Fibroblast of lung (primary cell): ENCODE measurements around the gene APOM. TPM values are rescaled to one million over a fixed set of nuclear protein-coding genes. Genes with fewer than 3 reads are reported as not detected.

Experiments
- DNase-seq, 2 donors: peaks; one replicate each; pipeline versions ENCODE4 v3.0.0 to v3.0.0-alpha.2; 2010; ENCODE audit warnings: low read depth in 2 of 2
- H2AFZ ChIP-seq: 2 replicates; pipeline ENCODE4 v1.5.1; 2012; ENCODE audit warnings: low read length, control low read depth, inconsistent platforms
- H3K27ac ChIP-seq: 2 replicates; pipeline ENCODE4 v1.5.1; 2011; ENCODE audit warnings: low read length, control low read depth; ENCODE audit not compliant: insufficient read depth
- H3K27me3 ChIP-seq: 2 replicates; pipeline ENCODE4 v1.5.1; 2011; ENCODE audit warnings: mild to moderate bottlenecking, low read length; ENCODE audit not compliant: control insufficient read depth, insufficient read depth
- H3K36me3 ChIP-seq: 2 replicates; pipeline ENCODE4 v1.5.1; 2011; ENCODE audit warnings: low read length; ENCODE audit not compliant: control insufficient read depth, insufficient read depth
- H3K4me1 ChIP-seq: 2 replicates; pipeline ENCODE4 v1.5.1; 2011; ENCODE audit warnings: low read length; ENCODE audit not compliant: control insufficient read depth, insufficient read depth; ENCODE audit errors: extremely low read depth
- H3K4me2 ChIP-seq: 2 replicates; pipeline ENCODE4 v1.5.1; 2011; ENCODE audit warnings: low read length, control low read depth; ENCODE audit not compliant: insufficient read depth; ENCODE audit errors: extremely low read depth
- H3K4me3 ChIP-seq, 4 experiments: fragments of 200-600 bp in 1 of 4; sonication (generic) in 1 of 4; replicated peaks in 1 of 4; 2 replicates each; pipeline ENCODE4 v1.5.1; 2011 to 2016; ENCODE audit warnings: low read length in 4 of 4, low read depth in 3 of 4, mild to moderate bottlenecking in 3 of 4, control low read depth in 2 of 4, inconsistent platforms in 1 of 4, mixed read lengths in 1 of 4; ENCODE audit not compliant: insufficient read depth in 1 of 4; ENCODE audit errors: control extremely low read depth in 1 of 4
- H3K79me2 ChIP-seq: 2 replicates; pipeline ENCODE4 v1.5.1; 2012; ENCODE audit warnings: mild to moderate bottlenecking, low read length, inconsistent platforms; ENCODE audit not compliant: control insufficient read depth, insufficient read depth
- H3K9ac ChIP-seq: 2 replicates; pipeline ENCODE4 v1.5.1; 2011; ENCODE audit warnings: mild to moderate bottlenecking, low read length, control low read depth; ENCODE audit not compliant: insufficient read depth
- H3K9me3 ChIP-seq: 2 replicates; pipeline ENCODE4 v1.5.1; 2012; ENCODE audit warnings: low read depth, low read length; ENCODE audit not compliant: control insufficient read depth, insufficient read depth
- H4K20me1 ChIP-seq: 2 replicates; pipeline ENCODE4 v1.5.1; 2011; ENCODE audit warnings: low read length; ENCODE audit not compliant: control insufficient read depth, insufficient read depth; ENCODE audit errors: extremely low read depth
- EZH2 ChIP-seq: IDR thresholded peaks from 2 replicates; pipeline ENCODE4 v1.5.1; 2012; ENCODE audit warnings: low read length, control low read depth, mild to moderate bottlenecking; ENCODE audit errors: missing control alignments
- polyA plus RNA-seq, 2 donors: library from polyadenylated mRNA; depleted of rRNA in 1 of 2; stranded (reverse) in 1 of 2; unstranded in 1 of 2; fragments of >200 nt; gene quantifications; 2 replicates each; pipeline ENCODE4 v1.2.1, GENCODE V29; 2011 to 2012; ENCODE audit warnings: missing spikeins in 1 of 2
- total RNA-seq: library from RNA; depleted of rRNA; stranded (reverse); fragments of >200 nt; gene quantifications from 2 replicates; pipeline ENCODE4 v1.2.1, GENCODE V29; 2014
- TF ChIP-seq, protein P1 (sequence below), 2 donors: IDR thresholded peaks in 1 of 2; conservative IDR thresholded peaks in 1 of 2; 1 replicate in 1 of 2; 2 replicates in 1 of 2; pipeline ENCODE4 v1.5.1; 2011 to 2012; ENCODE audit warnings: low read length in 2 of 2, control low read depth in 1 of 2, inconsistent platforms in 1 of 2, low read depth in 1 of 2, mild to moderate bottlenecking in 1 of 2

The APOM gene
- total and polyA plus RNA-seq, 2 donors (not counting 1 experiment from before 2014, with no cell fraction given), result 0.99 to 3.9 TPM

DNA sequence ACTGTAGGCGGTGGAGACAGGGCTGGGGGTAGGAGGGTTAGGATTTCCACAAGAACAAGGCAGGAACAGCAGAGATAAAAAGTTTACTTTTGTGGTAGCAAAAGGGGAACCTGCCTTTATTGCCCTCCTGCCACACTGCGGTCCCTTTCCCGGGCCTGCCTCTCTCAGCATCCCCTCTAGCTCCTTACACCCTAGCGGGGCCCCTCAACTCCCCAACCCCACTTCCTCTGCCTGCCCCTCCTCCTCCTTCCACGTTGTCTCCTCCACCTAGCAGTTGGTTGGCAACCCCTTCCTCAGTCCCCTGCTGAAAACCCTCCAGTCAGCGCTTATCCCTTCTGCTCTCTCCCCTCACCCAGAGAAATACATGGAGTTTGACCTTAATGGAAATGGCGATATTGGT is 39.9 kb upstream of the APOM start:
- Histone ChIP-seq H3K36me3 (no peaks in the 10 kb centered on the region), H3K27ac (no peak overlapping the region), H3K4me1 (no peaks in the 10 kb centered on the region), H3K4me3 (no peak overlapping the region), H3K79me2 (no peaks in the 10 kb centered on the region), H2AFZ (no peak overlapping the region), H3K27me3 (peaks cover 3% of the 10 kb centered on the region), H4K20me1 (no peaks in the 10 kb centered on the region), H3K4me2 (no peak overlapping the region), H3K9ac (no peak overlapping the region), H3K9me3 (no peaks in the 10 kb centered on the region)
- TF ChIP-seq, protein P1, sequence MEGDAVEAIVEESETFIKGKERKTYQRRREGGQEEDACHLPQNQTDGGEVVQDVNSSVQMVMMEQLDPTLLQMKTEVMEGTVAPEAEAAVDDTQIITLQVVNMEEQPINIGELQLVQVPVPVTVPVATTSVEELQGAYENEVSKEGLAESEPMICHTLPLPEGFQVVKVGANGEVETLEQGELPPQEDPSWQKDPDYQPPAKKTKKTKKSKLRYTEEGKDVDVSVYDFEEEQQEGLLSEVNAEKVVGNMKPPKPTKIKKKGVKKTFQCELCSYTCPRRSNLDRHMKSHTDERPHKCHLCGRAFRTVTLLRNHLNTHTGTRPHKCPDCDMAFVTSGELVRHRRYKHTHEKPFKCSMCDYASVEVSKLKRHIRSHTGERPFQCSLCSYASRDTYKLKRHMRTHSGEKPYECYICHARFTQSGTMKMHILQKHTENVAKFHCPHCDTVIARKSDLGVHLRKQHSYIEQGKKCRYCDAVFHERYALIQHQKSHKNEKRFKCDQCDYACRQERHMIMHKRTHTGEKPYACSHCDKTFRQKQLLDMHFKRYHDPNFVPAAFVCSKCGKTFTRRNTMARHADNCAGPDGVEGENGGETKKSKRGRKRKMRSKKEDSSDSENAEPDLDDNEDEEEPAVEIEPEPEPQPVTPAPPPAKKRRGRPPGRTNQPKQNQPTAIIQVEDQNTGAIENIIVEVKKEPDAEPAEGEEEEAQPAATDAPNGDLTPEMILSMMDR (conservative IDR thresholded peaks at IDR 0.05 in 1 of 2, IDR thresholded peaks at IDR 0.05 in 1 of 2; ENCODE audit: low read depth in 1 of 2, low read length in 2 of 2), result no peak
- TF ChIP-seq EZH2, result no peak
- no peak for DNase-seq

DNA sequence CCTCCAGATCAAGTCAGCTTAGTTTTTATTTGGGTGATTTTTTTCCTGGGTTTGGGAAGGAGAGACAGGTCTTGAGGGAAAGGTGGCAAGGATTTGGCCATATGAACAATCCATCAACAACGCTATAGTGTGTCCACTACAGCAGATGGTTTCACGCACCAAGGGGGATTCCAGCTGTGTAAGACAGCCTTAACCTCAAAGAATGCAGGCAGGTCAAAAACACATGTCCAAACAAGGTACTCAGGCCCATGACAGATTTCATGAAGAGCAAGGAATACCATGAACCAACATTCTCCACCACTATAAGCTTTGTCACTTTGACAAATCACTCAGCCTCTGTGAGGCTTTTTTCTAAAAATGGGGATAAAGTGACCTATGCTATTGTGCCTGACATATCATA is 38.7 kb upstream of the APOM start:
- no peak for DNase-seq
- no peak overlapping the region for H3K4me3 ChIP-seq

DNA sequence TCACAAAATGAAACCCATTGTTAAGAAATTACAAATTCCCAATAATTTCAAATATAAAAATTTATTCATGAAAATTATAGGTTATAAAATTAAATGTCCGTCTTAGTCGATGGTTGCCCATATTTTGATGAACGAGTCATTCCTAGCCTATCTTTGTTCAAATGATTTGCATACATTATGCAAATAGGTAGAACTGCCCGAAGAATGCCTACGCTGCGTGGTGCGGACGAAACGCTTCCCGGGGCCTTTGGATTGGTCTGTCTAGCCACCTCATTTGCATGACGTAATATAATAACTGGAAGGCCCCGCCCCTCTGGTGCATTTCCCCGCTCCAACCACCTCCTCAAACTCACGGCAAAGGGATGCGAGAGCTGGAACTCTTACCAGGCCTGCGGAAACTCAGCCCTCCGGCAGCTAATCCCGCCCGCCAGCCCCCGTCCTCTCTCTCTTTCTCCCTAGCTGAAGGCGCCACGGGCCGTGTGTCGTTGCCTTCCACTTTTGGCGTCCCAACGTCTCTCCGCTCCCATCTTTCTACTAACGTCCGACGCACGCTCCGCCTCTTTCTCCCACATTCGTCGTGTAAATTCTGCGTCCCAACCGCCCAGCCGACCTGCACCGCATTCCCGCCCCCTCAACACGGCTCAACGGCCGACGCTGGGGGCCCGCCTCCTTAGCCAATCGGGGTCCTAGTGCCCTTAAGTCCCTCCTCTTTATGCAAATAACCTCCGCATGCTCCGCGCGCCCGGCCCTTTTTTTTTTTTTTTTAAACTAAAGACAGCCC is 35.7 kb upstream of the APOM start:
- peak; percentile 99 to 100 for DNase-seq
- H3K4me1 ChIP-seq, result peaks cover 2% of the 10 kb centered on the region
- no peaks in the 10 kb centered on the region for H3K9me3 ChIP-seq
- H3K9ac ChIP-seq, result peak overlapping the region; percentile 91
- peaks cover 9% of the 10 kb centered on the region for H3K36me3 ChIP-seq
- H3K27me3 ChIP-seq, result no peaks in the 10 kb centered on the region
- peak overlapping the region; percentile 91 for H2AFZ ChIP-seq
- H3K4me3 ChIP-seq, result peak overlapping the region; percentile 72 to 89 (median 79)
- H3K79me2 ChIP-seq, result peaks cover 39% of the 10 kb centered on the region
- TF ChIP-seq EZH2, result no peak
- TF ChIP-seq, protein P1 (conservative IDR thresholded peaks at IDR 0.05 in 1 of 2, IDR thresholded peaks at IDR 0.05 in 1 of 2; ENCODE audit: low read depth in 1 of 2, low read length in 2 of 2), result no peak
- H3K27ac ChIP-seq, result peak overlapping the region; percentile 100
- H4K20me1 ChIP-seq, result no peaks in the 10 kb centered on the region
- peak overlapping the region; percentile 89 for H3K4me2 ChIP-seq

More for the DNA sequence above, 38.7 kb upstream of the APOM start:
- H3K79me2 ChIP-seq, result peaks cover 13% of the 10 kb centered on the region
- no peak overlapping the region for H3K27ac ChIP-seq
- no peaks in the 10 kb centered on the region for H3K36me3 ChIP-seq
- H3K27me3 ChIP-seq, result peaks cover 3% of the 10 kb centered on the region
- no peak overlapping the region for H3K9ac ChIP-seq
- no peaks in the 10 kb centered on the region for H3K4me1 ChIP-seq
- no peak overlapping the region for H3K4me2 ChIP-seq
- no peak for TF ChIP-seq EZH2
- TF ChIP-seq, protein P1 (conservative IDR thresholded peaks at IDR 0.05 in 1 of 2, IDR thresholded peaks at IDR 0.05 in 1 of 2; ENCODE audit: low read depth in 1 of 2, low read length in 2 of 2), result no peak
- H3K9me3 ChIP-seq, result no peaks in the 10 kb centered on the region
- no peak overlapping the region for H2AFZ ChIP-seq
- no peaks in the 10 kb centered on the region for H4K20me1 ChIP-seq
